Endothelial cell of umbilical vein (primary cell): ENCODE results near the gene CD2BP2.

Source experiments
- CTCF ChIP-seq, 2 donors: IDR thresholded peaks; 1 replicate in 1 of 2; 2 replicates in 1 of 2; pipeline ENCODE4 v1.5.1; 2011; ENCODE audit warnings: low read length in 2 of 2, mild to moderate bottlenecking in 2 of 2, moderate library complexity in 2 of 2, control low read depth in 1 of 2, inconsistent platforms in 1 of 2, low read depth in 1 of 2; ENCODE audit not compliant: insufficient read depth in 1 of 2; ENCODE audit errors: extremely low read depth in 1 of 2
- EZH2 ChIP-seq: IDR thresholded peaks from 2 replicates; pipeline ENCODE4 v1.6.1; 2012; ENCODE audit warnings: borderline replicate concordance, low read depth, mild to moderate bottlenecking, moderate library complexity, low read length, inconsistent platforms; ENCODE audit not compliant: severe bottlenecking
- GATA2 ChIP-seq: IDR thresholded peaks from 2 replicates; pipeline ENCODE4 v1.7.0; 2011; ENCODE audit warnings: low read depth, mild to moderate bottlenecking, moderate library complexity, mixed read lengths, low read length; ENCODE audit not compliant: insufficient read length, insufficient read depth
- JUN ChIP-seq: IDR thresholded peaks from 2 replicates; pipeline ENCODE4 v1.6.1; 2011; ENCODE audit warnings: borderline replicate concordance, low read depth; ENCODE audit not compliant: insufficient read length, insufficient read depth
- MAX ChIP-seq: IDR thresholded peaks from 2 replicates; pipeline ENCODE4 v1.6.1; 2011; ENCODE audit not compliant: insufficient read depth, insufficient read length
- MYC ChIP-seq: IDR thresholded peaks from one replicate; pipeline ENCODE4 v1.6.1; 2011; ENCODE audit warnings: mild to moderate bottlenecking, low read depth, low read length
- POLR2A ChIP-seq: IDR thresholded peaks from 2 replicates; pipeline ENCODE4 v1.6.1; 2012; ENCODE audit warnings: low read depth, mild to moderate bottlenecking, control low read depth, low read length
- POLR2AphosphoS5 ChIP-seq: IDR thresholded peaks from 2 replicates; pipeline ENCODE4 v1.6.1; 2012; ENCODE audit warnings: low read depth, mild to moderate bottlenecking, control low read depth, low read length, moderate library complexity; ENCODE audit not compliant: insufficient read depth

- TF ChIP-seq CTCF (IDR thresholded peaks at IDR 0.05; ENCODE audit: extremely low read depth in 1 of 2, insufficient read depth in 1 of 2, low read depth in 1 of 2, low read length in 2 of 2) = no peak
- no peak for TF ChIP-seq EZH2
- no peak for TF ChIP-seq POLR2A
- no peak for TF ChIP-seq MYC
- no peak for TF ChIP-seq POLR2AphosphoS5
- no peak for TF ChIP-seq MAX
- TF ChIP-seq JUN = no peak
- no peak for TF ChIP-seq GATA2
Observed at GRCh38 chr16:30383521-30383920, 28.4 kb upstream of the CD2BP2 start.
